Measurements from ENCODE around the gene TASOR2. TPM values are rescaled to one million over a fixed set of nuclear protein-coding genes. Genes with fewer than 3 reads are reported as not detected.

Gene TASOR2
- total RNA-seq, result 10 to 100 TPM; 55.0 to 86.5 (median 62.1) TPM
- polyA plus RNA-seq, result 10 to 100 TPM; 14.7 to 18.1 TPM
- 170 reads per million, percentile 91 among the genes with 10 or more reads in this experiment for total RNA-seq

DNA sequence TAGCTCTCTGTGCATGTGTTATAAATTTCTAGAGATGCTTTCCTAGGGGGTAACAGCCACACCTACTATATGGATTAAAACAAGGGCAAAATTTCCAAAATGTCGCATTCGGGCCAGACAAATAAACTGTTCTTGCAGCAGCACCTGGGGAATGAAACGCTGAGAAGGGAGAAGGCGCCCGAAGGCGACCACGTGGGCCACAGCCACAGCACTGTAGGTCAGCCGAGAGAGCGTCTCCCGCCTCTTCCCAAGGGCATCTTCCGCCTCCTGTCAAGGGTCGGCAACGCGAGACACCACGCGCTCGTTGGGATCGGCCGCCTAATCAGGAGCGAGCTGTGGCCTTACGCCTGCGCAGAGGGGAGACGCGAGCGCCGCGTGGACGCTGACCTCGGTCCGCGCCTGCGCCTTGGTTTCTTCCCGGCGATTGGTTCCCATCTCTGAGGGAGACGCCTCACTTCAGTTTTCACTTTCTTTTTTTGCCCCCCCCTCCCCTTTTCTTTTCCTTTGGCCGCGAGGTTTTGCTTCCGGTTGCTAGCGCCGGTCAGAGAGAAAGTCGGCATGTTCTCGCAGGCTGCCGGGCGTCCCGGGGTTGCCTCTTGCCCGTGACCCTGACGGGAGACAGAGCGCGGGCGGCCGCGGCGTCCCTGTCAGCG lies at the start of gene TASOR2:
Gene TASOR2 (plus strand): TSS at position 521 of the 653 bp plus-strand sequence. CDS start 35,805 bp downstream, outside the sequence.
- Histone ChIP-seq H3K36me3 (ENCODE audit: control insufficient read depth in 2 of 3, insufficient read depth in 3 of 3, low read length in 3 of 3) (peaks cover 0 to 8% (median 0%) of the 10 kb centered on the region in 3 experiments), H3K27me3 (ENCODE audit: control insufficient read depth in 2 of 2, insufficient read depth in 2 of 2, low read length in 2 of 2) (no peaks in the 10 kb centered on the region), H3K4me1 (ENCODE audit: control insufficient read depth in 2 of 2, insufficient read depth in 2 of 2, low read length in 2 of 2) (peaks cover 15 to 24% of the 10 kb centered on the region in 2 donors), H3K9me3 (ENCODE audit: control insufficient read depth in 2 of 3, low read length in 3 of 3) (no peaks in the 10 kb centered on the region), H3K4me3 (ENCODE audit: low read length) (peak within 1 kb of the TSS; percentile 76), H3K27ac (ENCODE audit: low read depth, low read length) (peak within 1 kb of the TSS; percentile 96)
- Mint-ChIP-seq H3K4me3 (peak within 1 kb of the TSS; percentile 93 to 100 (median 98)), H3K9me3 (peaks cover 0 to 3% (median 0%) of the 10 kb centered on the region in 11 donors), H3K27ac (peak within 1 kb of the TSS; percentile 90 to 99 (median 98)), H3K36me3 (peaks cover 0 to 3% (median 0%) of the 10 kb centered on the region in 5 donors), H3K4me1 (peaks cover 31 to 55% (median 44%) of the 10 kb centered on the region in 7 donors), H3K27me3 (peaks cover 0 to 12% (median under 1%) of the 10 kb centered on the region in 5 donors)
- peak; percentile 92 for ATAC-seq
- CTCF ChIA-PET, result interaction anchor here (0.6 to 1.9 kb wide), 4 partner anchors 44 to 239 kb away, joined by 3 read pairs; no protein-coding TSS in a partner anchor
- intact Hi-C loops (cut with micrococcal nuclease), result loop anchor here (1.0 to 10.0 kb wide), 16 partner anchors 8 to 860 kb away; partner anchors contain the start of genes ANKRD16 (in 2 of the 2), ASB13 (in 2 of the 2), GDI2 (in 2 of the 2) and AKR1E2 (in 1 of the 2)
- POLR2A ChIA-PET, result interaction anchor here (0.7 to 1.9 kb wide), 12 partner anchors 12 to 747 kb away, joined by 3 to 7 read pairs (median 4); partner anchors contain the start of genes ANKRD16, ASB13 and FBH1
- peak; percentile 91 to 96 (median 93) for DNase-seq

DNA sequence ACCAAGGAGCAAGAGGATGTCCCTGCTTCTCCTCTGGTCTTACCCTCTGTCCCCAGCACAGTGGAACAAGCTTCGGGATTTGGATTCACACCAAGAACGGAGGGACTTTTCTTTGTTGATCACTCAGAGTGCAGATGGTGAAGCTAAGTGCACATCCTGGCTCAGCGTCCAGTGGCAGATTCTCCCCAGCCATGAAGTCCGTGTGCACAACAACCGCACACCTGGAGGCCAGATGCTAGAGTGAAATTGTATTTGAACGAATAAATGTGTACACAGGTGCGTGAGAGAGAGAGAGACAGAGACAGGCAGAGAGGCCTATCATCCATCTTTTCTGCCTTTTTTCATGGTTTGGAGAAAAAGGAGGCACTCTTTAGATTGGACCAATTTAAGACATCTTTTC lies 49.7 kb upstream of the TASOR2 start:
- no peak overlapping the region for H3K4me3 Mint-ChIP-seq
- peaks cover 0 to 17% (median 0%) of the 10 kb centered on the region in 5 donors for H3K36me3 Mint-ChIP-seq
- Histone ChIP-seq H3K27ac (ENCODE audit: low read depth, low read length) (no peak overlapping the region), H3K4me1 (ENCODE audit: control insufficient read depth in 2 of 2, insufficient read depth in 2 of 2, low read length in 2 of 2) (no peaks in the 10 kb centered on the region), H3K9me3 (ENCODE audit: control insufficient read depth in 2 of 3, low read length in 3 of 3) (no peaks in the 10 kb centered on the region), H3K36me3 (ENCODE audit: control insufficient read depth in 2 of 3, insufficient read depth in 3 of 3, low read length in 3 of 3) (peaks cover 0 to 15% (median 0%) of the 10 kb centered on the region in 3 experiments), H3K4me3 (ENCODE audit: low read length) (no peak overlapping the region), H3K27me3 (ENCODE audit: control insufficient read depth in 2 of 2, insufficient read depth in 2 of 2, low read length in 2 of 2) (no peaks in the 10 kb centered on the region)
- H3K9me3 Mint-ChIP-seq, result no peaks in the 10 kb centered on the region
- CTCF ChIA-PET, result interaction anchor here (1.0 kb wide), 1 partner anchor 8 kb away, joined by 3 read pairs; no protein-coding TSS in a partner anchor
- peak overlapping the region in 1 of 9 donors; percentile 32 for H3K27ac Mint-ChIP-seq
- peaks cover 0 to 5% (median 0%) of the 10 kb centered on the region in 5 donors for H3K27me3 Mint-ChIP-seq
- DNase-seq (no peak), ATAC-seq (no peak)
- POLR2A ChIA-PET, result no interaction called here
- H3K4me1 Mint-ChIP-seq, result peaks cover 0 to 8% (median 2%) of the 10 kb centered on the region in 7 donors
- intact Hi-C loops (cut with micrococcal nuclease), result loop anchor here in 1 of 2 donors (5.0 kb wide), 2 partner anchors 32 to 97 kb away; partner anchors contain the start of gene ASB13

GRCh38 chr10:5638494-5638893 lies 46.1 kb upstream of the TASOR2 start:
- Histone ChIP-seq H3K27ac (ENCODE audit: low read depth, low read length) (no peak overlapping the region), H3K27me3 (ENCODE audit: control insufficient read depth in 2 of 2, insufficient read depth in 2 of 2, low read length in 2 of 2) (no peaks in the 10 kb centered on the region), H3K4me1 (ENCODE audit: control insufficient read depth in 2 of 2, insufficient read depth in 2 of 2, low read length in 2 of 2) (no peaks in the 10 kb centered on the region), H3K36me3 (ENCODE audit: control insufficient read depth in 2 of 3, insufficient read depth in 3 of 3, low read length in 3 of 3) (peaks cover 0 to 37% (median 0%) of the 10 kb centered on the region in 3 experiments), H3K4me3 (ENCODE audit: low read length) (no peak overlapping the region), H3K9me3 (ENCODE audit: control insufficient read depth in 2 of 3, low read length in 3 of 3) (no peaks in the 10 kb centered on the region)
- CTCF ChIA-PET, result no interaction called here
- Mint-ChIP-seq H3K27ac (no peak overlapping the region), H3K4me1 (no peaks in the 10 kb centered on the region), H3K36me3 (peaks cover 0 to 44% (median 19%) of the 10 kb centered on the region in 5 donors), H3K27me3 (no peaks in the 10 kb centered on the region), H3K4me3 (no peak overlapping the region), H3K9me3 (no peaks in the 10 kb centered on the region)
- intact Hi-C loops (cut with micrococcal nuclease), result no loop called here
- ATAC-seq (no peak), DNase-seq (no peak)
- POLR2A ChIA-PET, result no interaction called here

GRCh38 chr10:5639066-5639465 lies 45.6 kb upstream of the TASOR2 start:
- Mint-ChIP-seq H3K36me3 (peaks cover 0 to 50% (median 22%) of the 10 kb centered on the region in 5 donors), H3K27ac (no peak overlapping the region), H3K4me1 (peaks cover 0 to 2% (median 0%) of the 10 kb centered on the region in 7 donors), H3K9me3 (no peaks in the 10 kb centered on the region), H3K4me3 (no peak overlapping the region), H3K27me3 (no peaks in the 10 kb centered on the region)
- DNase-seq (no peak), ATAC-seq (no peak)
- H3K27ac ChIP-seq (ENCODE audit: low read depth, low read length), result no peak overlapping the region
- H3K4me3 ChIP-seq (ENCODE audit: low read length), result no peak overlapping the region
- ChIA-PET CTCF (no interaction called here), POLR2A (no interaction called here)
- H3K9me3 ChIP-seq (ENCODE audit: control insufficient read depth in 2 of 3, low read length in 3 of 3), result no peaks in the 10 kb centered on the region
- intact Hi-C loops (cut with micrococcal nuclease), result no loop called here
- no peaks in the 10 kb centered on the region for H3K27me3 ChIP-seq (ENCODE audit: control insufficient read depth in 2 of 2, insufficient read depth in 2 of 2, low read length in 2 of 2)
- H3K4me1 ChIP-seq (ENCODE audit: control insufficient read depth in 2 of 2, insufficient read depth in 2 of 2, low read length in 2 of 2), result no peaks in the 10 kb centered on the region
- peaks cover 0 to 41% (median 0%) of the 10 kb centered on the region in 3 experiments for H3K36me3 ChIP-seq (ENCODE audit: control insufficient read depth in 2 of 3, insufficient read depth in 3 of 3, low read length in 3 of 3)

DNA sequence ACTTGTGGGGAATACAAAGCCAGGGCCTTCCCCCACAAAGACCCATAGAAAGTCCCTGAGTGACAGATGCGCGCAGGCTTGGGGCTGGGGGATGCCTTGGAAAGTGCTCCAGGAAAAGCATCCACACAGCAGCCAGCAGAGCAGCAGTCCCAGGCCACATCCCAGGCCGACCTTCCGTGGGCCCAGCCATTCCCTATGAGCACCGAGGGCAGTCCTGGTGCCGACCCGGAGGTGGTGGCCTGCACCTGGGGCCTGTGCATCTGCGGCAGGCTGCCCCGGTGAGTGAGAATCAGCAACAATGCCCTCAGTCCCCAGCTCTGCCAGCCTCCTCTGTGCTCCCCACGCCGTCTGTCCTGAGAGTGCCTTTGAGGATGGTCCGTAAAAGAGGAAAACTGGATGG lies 44.6 kb upstream of the TASOR2 start:
- H3K4me1 Mint-ChIP-seq, result peaks cover 0 to 2% (median 0%) of the 10 kb centered on the region in 7 donors
- DNase-seq (no peak), ATAC-seq (no peak)
- intact Hi-C loops (cut with micrococcal nuclease), result no loop called here
- Histone ChIP-seq H3K9me3 (ENCODE audit: control insufficient read depth in 2 of 3, low read length in 3 of 3) (no peaks in the 10 kb centered on the region), H3K27ac (ENCODE audit: low read depth, low read length) (no peak overlapping the region), H3K4me3 (ENCODE audit: low read length) (no peak overlapping the region), H3K27me3 (ENCODE audit: control insufficient read depth in 2 of 2, insufficient read depth in 2 of 2, low read length in 2 of 2) (no peaks in the 10 kb centered on the region), H3K4me1 (ENCODE audit: control insufficient read depth in 2 of 2, insufficient read depth in 2 of 2, low read length in 2 of 2) (no peaks in the 10 kb centered on the region), H3K36me3 (ENCODE audit: control insufficient read depth in 2 of 3, insufficient read depth in 3 of 3, low read length in 3 of 3) (peaks cover 0 to 44% (median 0%) of the 10 kb centered on the region in 3 experiments)
- POLR2A ChIA-PET, result no interaction called here
- CTCF ChIA-PET, result no interaction called here
- H3K27ac Mint-ChIP-seq, result no peak overlapping the region
- H3K4me3 Mint-ChIP-seq, result no peak overlapping the region
- H3K9me3 Mint-ChIP-seq, result no peaks in the 10 kb centered on the region
- H3K36me3 Mint-ChIP-seq, result peaks cover 0 to 56% (median 27%) of the 10 kb centered on the region in 5 donors
- no peaks in the 10 kb centered on the region for H3K27me3 Mint-ChIP-seq

DNA sequence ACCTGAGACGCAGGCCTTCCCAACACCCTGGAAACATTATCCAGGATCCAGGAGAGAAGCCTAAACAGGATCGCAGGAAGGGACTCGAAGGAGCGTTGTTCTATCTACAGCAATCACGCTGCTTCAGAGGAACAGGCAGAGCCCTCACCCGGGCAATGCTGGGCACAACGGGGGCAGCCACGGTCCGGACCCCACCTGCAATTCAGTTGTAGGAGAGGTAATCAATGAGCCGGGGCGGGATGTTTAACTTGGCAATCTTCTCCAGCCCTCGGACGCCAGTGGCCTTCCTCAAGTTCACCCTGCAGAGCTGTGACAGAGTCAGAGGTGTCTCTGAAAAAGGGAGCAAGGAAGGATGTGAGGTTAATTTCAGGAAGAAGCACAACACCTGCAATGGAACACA lies 44.1 kb upstream of the TASOR2 start:
- Mint-ChIP-seq H3K4me1 (peaks cover 0 to 2% (median 0%) of the 10 kb centered on the region in 7 donors), H3K4me3 (no peak overlapping the region), H3K36me3 (peaks cover 0 to 58% (median 27%) of the 10 kb centered on the region in 5 donors), H3K27me3 (no peaks in the 10 kb centered on the region), H3K27ac (no peak overlapping the region), H3K9me3 (no peaks in the 10 kb centered on the region)
- no peaks in the 10 kb centered on the region for H3K4me1 ChIP-seq (ENCODE audit: control insufficient read depth in 2 of 2, insufficient read depth in 2 of 2, low read length in 2 of 2)
- ATAC-seq, result no peak
- H3K27me3 ChIP-seq (ENCODE audit: control insufficient read depth in 2 of 2, insufficient read depth in 2 of 2, low read length in 2 of 2), result no peaks in the 10 kb centered on the region
- intact Hi-C loops (cut with micrococcal nuclease), result no loop called here
- no peaks in the 10 kb centered on the region for H3K9me3 ChIP-seq (ENCODE audit: control insufficient read depth in 2 of 3, low read length in 3 of 3)
- no peak overlapping the region for H3K4me3 ChIP-seq (ENCODE audit: low read length)
- peaks cover 0 to 46% (median 0%) of the 10 kb centered on the region in 3 experiments for H3K36me3 ChIP-seq (ENCODE audit: control insufficient read depth in 2 of 3, insufficient read depth in 3 of 3, low read length in 3 of 3)
- POLR2A ChIA-PET, result no interaction called here
- H3K27ac ChIP-seq (ENCODE audit: low read depth, low read length), result no peak overlapping the region
- DNase-seq, result no peak
- CTCF ChIA-PET, result no interaction called here

Measured in naive thymus-derived CD4-positive, alpha-beta T cell (primary cell).